Activated naive CD4-positive, alpha-beta T cell treated with anti-CD3 and anti-CD28 coated beads, Interleukin-2, amount 10 ng/mL, durations not matched to agents 5 hours and 36 hours (primary cell): ENCODE measurements around the gene SEPTIN10. TPM values are rescaled to one million over a fixed set of nuclear protein-coding genes. Genes with fewer than 3 reads are reported as not detected.

Source experiments
- total RNA-seq, 2 experiments: library from RNA; stranded (reverse); gene quantifications; one replicate each; pipeline ENCODE4 v1.2.3, GENCODE V29; 2021

Gene SEPTIN10
- total RNA-seq = 1 to 10 TPM in 1 of 2 experiments, under 1 TPM in 1; 0.89 to 1.0 TPM

GRCh38 chr2:109613922-109614714 lies at the start of gene SEPTIN10, which contains the start of gene SOWAHC:
Gene SEPTIN10, minus strand, starts transcription at chr2:109613966. Its CDS starts 139 bp downstream, at chr2:109613827.
Gene SOWAHC, plus strand, starts transcription at chr2:109614364. Its CDS starts 126 bp downstream, at chr2:109614490.

Other genes starting within 250 kb of the SEPTIN10 start
- under 1 TPM; 0.24 to 0.35 TPM for gene SOWAHC, start 398 bp upstream of the SEPTIN10 start, total RNA-seq
- gene RGPD5, start 180.3 kb upstream of the SEPTIN10 start, total RNA-seq = 10 to 100 TPM; 14.1 to 20.2 TPM